Brain microvascular endothelial cell (primary cell): Measurements from ENCODE around the gene MAGI1.
A peak's percentile ranks its signal among the peaks of the same experiment; 100 is the strongest.

ENCODE experiments used
- DNase-seq: peaks from one replicate; pipeline ENCODE4 v3.0.0-alpha.2; 2020
- H3K27ac ChIP-seq: fragments of 250-450 bp; sonication (Bioruptor Pico); 2 replicates; pipeline ENCODE4 v1.5.1; 2020; ENCODE audit warnings: mild to moderate bottlenecking, moderate library complexity
- H3K27me3 ChIP-seq: fragments of 250-450 bp; sonication (Bioruptor Pico); replicated peaks from 2 replicates; pipeline ENCODE4 v1.5.1; 2020; ENCODE audit warnings: mild to moderate bottlenecking
- H3K36me3 ChIP-seq: fragments of 250-450 bp; sonication (Bioruptor Pico); replicated peaks from 2 replicates; pipeline ENCODE4 v1.5.1; 2020; ENCODE audit warnings: mild to moderate bottlenecking
- H3K4me3 ChIP-seq: 2 replicates; pipeline ENCODE4 v1.5.1; 2011; ENCODE audit warnings: low read depth, mild to moderate bottlenecking, control low read depth, low read length, moderate library complexity
- CTCF ChIP-seq: IDR thresholded peaks from 2 replicates; pipeline ENCODE4 v1.5.1; 2011; ENCODE audit warnings: low read depth, mild to moderate bottlenecking, moderate library complexity, low read length, control low read depth, inconsistent platforms; ENCODE audit errors: missing control alignments
- in situ Hi-C: cut with HindIII; loops from 2 replicates; pipeline ENCODE4 v1.10.0; 2017; ENCODE audit warnings: low sequenced_read_pairs, low pct_ligation_motif_present

MAGI1 gene

GRCh38 chr3:65889707-65890099, 149.0 kb downstream of the MAGI1 start:
- no peaks in the 10 kb centered on the region for H3K27me3 ChIP-seq
- H3K27ac ChIP-seq, result peak overlapping the region; percentile 68
- in situ Hi-C loops, result no loop called here
- no peaks in the 10 kb centered on the region for H3K36me3 ChIP-seq
- TF ChIP-seq CTCF, result no peak
- H3K4me3 ChIP-seq, result no peak overlapping the region
- DNase-seq, result no peak

GRCh38 chr3:65888980-65889706, 149.6 kb downstream of the MAGI1 start:
- no peaks in the 10 kb centered on the region for H3K27me3 ChIP-seq
- DNase-seq, result peak; percentile 95
- in situ Hi-C loops, result no loop called here
- H3K36me3 ChIP-seq, result no peaks in the 10 kb centered on the region
- TF ChIP-seq CTCF, result no peak
- H3K27ac ChIP-seq, result peak overlapping the region; percentile 83
- no peak overlapping the region for H3K4me3 ChIP-seq

GRCh38 chr3:65888196-65888595, 150.5 kb downstream of the MAGI1 start:
- DNase-seq, result no peak
- Histone ChIP-seq H3K36me3 (no peaks in the 10 kb centered on the region), H3K27me3 (no peaks in the 10 kb centered on the region), H3K4me3 (no peak overlapping the region), H3K27ac (no peak overlapping the region)
- TF ChIP-seq CTCF, result no peak
- in situ Hi-C loops, result no loop called here

- H3K27ac ChIP-seq, result no peak overlapping the region
- no peaks in the 10 kb centered on the region for H3K36me3 ChIP-seq
- H3K27me3 ChIP-seq, result no peaks in the 10 kb centered on the region
- no peak for DNase-seq
- in situ Hi-C loops, result no loop called here
- H3K4me3 ChIP-seq, result no peak overlapping the region
- no peak for TF ChIP-seq CTCF
Measured at GRCh38 chr3:65886391-65886790, 152.3 kb downstream of the MAGI1 start.

GRCh38 chr3:65884071-65884470, 154.6 kb downstream of the MAGI1 start:
- in situ Hi-C loops, result no loop called here
- no peak for TF ChIP-seq CTCF
- DNase-seq, result no peak
- H3K36me3 ChIP-seq, result no peaks in the 10 kb centered on the region
- H3K27ac ChIP-seq, result no peak overlapping the region
- H3K27me3 ChIP-seq, result no peaks in the 10 kb centered on the region
- no peak overlapping the region for H3K4me3 ChIP-seq

- Histone ChIP-seq H3K27me3 (no peaks in the 10 kb centered on the region), H3K36me3 (no peaks in the 10 kb centered on the region), H3K27ac (no peak overlapping the region), H3K4me3 (no peak overlapping the region)
- no peak for DNase-seq
- TF ChIP-seq CTCF, result no peak
- in situ Hi-C loops, result no loop called here
Measured at GRCh38 chr3:65883613-65884012, 155.1 kb downstream of the MAGI1 start.
